T-helper 2 cell treated with Interferon-gamma antibody and Interleukin-4, amounts not matched to agents 100 ng/mL and 5 ng/mL, for 36 hours (primary cell): ENCODE measurements around the gene C1S. TPM values are rescaled to one million over a fixed set of nuclear protein-coding genes. Genes with fewer than 3 reads are reported as not detected.
"Not testable (repeated sequence)": the region's sequence is repeated elsewhere in the genome, so short reads cannot be mapped to it uniquely, and the experiment has no call there.

ENCODE experiments used
- intact Hi-C: fragments of 100-400 bp; cut with micrococcal nuclease; formaldehyde crosslinking; loops from one replicate; pipeline ENCODE4 v1.15.1; 2023
- total RNA-seq: library from RNA; stranded (reverse); gene quantifications from 2 replicates; pipeline ENCODE4 v1.2.3, GENCODE V29; 2022

Gene C1S
- total RNA-seq, 1 donor from 2014 or later = 2.2 TPM

GRCh38 chr12:7101047-7101693, 40.7 kb downstream of the C1S start:
- intact Hi-C loops = no loop called here

- intact Hi-C loops = no loop called here
Observed at GRCh38 chr12:7101694-7102131, 41.2 kb downstream of the C1S start.

GRCh38 chr12:7102582-7102981, 42.1 kb downstream of the C1S start:
- intact Hi-C loops = no loop called here

- intact Hi-C loops = no loop called here
Observed at GRCh38 chr12:7103837-7104584, 43.5 kb downstream of the C1S start.

DNA sequence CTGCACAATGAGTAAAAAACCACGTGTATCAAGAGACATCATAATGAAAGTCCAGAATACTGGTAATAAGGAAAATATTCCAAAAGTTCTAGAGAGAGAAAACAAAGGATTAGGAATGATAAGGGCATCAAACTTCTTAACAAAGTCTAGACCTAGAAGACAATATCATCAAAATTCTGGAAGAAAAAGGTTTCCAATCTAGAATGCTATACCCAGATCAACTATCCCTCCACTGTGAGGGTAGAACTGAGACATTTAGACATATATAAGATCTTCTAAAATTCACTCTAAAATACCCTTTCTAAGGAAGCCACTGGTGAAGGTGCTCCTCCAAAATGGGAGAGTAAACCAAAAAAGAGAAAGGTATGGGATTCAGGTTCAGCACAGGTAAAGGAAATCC, 45.6 kb downstream of the C1S start:
- intact Hi-C loops = no loop called here

DNA sequence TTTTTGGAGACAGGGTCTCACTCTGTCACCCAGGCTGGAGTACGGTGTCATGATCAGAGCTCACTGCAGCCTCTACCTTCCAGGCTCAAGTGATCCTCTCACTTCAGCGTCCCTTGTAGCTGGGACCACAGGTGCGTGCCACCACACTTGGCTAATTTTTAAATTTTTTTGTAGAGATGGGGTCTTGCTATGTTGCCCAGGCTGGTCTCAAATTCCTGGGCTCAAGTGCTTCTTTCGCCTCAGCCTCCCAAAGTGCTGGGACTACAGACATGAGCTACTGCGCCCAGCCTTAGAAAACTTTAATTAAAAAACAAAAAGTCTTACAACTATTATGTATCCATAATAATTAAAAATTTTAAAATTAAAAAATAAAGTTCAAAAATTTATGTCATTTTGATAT, 46.7 kb downstream of the C1S start:
- intact Hi-C loops = not testable (repeated sequence)

- intact Hi-C loops = loop anchor here (1.0 to 2.0 kb wide), 6 partner anchors 15 to 239 kb away; partner anchors contain the start of genes C12orf57, C1R, CLSTN3 and EMG1
Observed at GRCh38 chr12:7107636-7108002, 47.1 kb downstream of the C1S start.

DNA sequence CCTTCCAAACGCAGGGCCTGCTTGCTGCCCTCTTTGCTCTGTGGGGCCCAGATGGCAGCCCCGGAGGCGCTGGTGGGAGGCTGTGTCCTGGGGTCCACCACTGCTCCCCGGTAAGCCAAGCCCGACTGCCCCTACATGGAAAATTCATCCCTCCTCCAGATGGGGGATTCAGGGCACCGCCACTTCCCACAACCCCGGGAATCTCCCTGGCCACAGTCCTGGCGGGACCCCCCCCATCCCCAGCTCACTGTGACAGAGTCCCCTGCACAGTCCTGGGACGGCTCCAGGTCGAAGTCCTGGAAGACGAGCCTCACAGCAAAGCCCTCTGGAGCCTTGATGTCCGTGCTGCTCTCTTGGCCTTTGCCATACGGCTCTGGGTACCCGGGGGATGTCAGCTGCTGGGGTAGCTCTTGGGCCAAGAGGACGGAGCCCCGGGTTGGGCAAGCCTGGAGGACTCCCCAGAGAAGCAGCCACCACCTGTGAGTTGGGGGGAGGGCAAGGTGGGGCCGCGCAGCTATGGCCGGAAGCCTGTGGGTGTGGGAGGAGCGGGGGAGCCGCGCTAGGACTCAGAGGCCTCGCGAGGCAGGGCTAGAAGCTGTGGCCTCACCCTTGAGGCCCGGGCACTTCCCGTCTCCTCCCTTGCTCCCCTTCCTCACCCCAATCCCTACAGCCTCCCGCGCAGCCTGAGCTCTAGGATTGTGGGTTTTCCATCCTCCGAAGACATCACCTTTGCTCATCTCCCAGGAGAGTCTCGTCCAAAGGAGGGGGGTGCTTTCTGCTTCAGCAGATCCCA, 47.7 kb downstream of the C1S start:
- intact Hi-C loops = loop anchor here (1.0 to 2.0 kb wide), 6 partner anchors 15 to 239 kb away; partner anchors contain the start of genes C12orf57, C1R, CLSTN3 and EMG1

DNA sequence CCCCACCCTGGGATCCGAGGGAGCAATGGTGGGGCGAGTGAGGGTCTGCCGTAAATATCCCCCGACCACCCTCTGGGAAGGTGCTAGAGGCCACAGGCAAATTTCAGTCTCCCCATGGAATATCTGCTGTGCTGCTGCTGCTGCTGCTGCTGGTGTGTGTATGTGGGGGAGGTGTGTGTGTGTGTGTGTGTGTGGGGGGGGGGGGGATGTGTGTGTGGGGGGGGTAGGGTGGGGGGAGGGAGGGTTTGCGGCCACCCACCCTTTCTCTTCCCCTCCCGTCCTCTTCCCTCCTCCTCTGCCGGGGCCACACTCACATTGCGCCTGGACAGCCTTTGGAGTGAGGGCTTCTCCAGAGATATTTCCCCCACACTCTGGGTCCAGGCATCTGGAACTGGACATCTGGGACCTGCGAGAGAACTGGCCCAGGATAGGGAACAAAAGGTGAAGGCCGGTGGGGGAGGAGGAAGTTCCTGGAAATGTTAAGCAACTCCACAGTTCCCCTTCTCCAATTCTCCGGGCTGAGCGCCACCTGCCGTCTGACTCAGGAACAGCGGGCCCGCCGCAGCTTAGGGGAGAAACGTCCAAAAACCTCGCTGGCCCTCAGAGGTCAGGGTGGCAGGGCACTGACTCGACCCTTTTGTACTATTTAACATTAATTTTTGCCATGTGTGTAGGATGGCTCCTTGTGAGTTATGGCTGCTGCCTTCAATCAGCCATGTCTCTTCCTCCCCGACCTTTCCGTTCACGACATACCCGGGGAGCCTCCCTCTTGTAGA, 48.5 kb downstream of the C1S start, which contains the start of gene C1RL:
TSS of gene C1RL (minus strand) at position 419 of the 776 bp plus-strand sequence. CDS start at position 385, 34 bp downstream.
- intact Hi-C loops = loop anchor here (1.0 to 2.0 kb wide), 7 partner anchors 16 to 240 kb away; partner anchors contain the start of genes C12orf57, C1R, CLSTN3 and EMG1

DNA sequence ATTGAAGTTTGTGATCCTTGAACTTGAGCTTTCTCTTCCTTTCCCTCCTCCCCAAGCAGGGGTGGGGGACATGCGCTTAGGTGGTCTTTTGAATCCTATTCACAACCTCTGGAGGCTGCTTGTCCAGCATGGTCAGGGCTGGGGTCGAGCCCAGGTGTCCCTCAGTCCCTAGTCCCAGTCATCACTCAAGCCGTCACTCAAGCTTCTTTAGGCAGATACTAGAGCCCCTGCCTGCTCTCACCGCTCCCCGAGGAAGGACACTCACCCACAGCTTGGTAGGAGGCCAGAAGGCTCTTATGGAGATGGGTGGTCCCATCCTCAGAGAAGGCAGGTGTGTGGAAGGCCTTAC, 49.0 kb downstream of the C1S start:
- intact Hi-C loops = loop anchor here (1.0 to 2.0 kb wide), 3 partner anchors 17 to 241 kb away; partner anchors contain the start of gene C1R

DNA sequence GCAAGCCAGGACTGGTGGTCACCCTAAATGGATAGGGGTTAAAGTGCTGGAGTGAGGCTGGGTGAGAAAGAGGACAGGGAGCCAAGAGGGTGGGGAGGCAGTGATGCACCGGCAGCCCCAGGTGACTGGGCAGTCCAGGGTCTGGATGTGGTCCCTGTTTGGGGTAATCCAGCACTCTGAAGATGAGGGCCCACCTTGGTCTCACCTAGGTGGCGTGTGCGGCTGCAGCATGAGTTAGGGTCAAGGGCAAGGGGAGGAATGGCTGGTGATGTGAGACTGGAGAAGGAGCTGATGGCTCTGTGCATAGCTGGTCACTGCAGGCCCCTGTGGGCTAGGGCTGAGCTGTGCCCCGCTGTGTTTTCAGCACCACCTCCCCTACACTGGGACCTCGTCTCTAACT, 50.1 kb downstream of the C1S start:
- intact Hi-C loops = no loop called here

- intact Hi-C loops = no loop called here
Observed at GRCh38 chr12:7112041-7112440, 51.5 kb downstream of the C1S start.

- intact Hi-C loops = loop anchor here (1.0 kb wide), 2 partner anchors 169 to 189 kb away; partner anchors contain the start of gene C12orf57
Observed at GRCh38 chr12:7113389-7113871, 52.9 kb downstream of the C1S start.

DNA sequence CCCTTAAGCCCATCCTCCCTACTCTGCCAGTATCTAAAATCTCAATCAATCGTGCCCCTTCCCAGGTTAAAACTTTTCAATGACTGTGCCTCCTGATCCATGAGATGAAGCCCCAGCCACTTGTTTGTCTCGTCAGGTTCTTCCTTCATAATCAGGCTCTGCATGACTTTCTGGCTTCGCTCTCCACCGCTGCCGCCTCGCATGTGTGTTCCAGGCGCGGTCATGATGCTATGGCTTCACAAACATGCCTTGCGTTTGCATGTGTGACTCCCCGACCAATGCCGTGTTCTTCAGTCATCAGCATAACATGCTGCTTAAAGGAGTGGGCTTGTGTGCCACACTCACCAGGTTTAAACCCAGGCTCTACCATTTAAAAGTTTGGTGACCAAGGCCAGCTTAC, 53.5 kb downstream of the C1S start:
- intact Hi-C loops = no loop called here

DNA sequence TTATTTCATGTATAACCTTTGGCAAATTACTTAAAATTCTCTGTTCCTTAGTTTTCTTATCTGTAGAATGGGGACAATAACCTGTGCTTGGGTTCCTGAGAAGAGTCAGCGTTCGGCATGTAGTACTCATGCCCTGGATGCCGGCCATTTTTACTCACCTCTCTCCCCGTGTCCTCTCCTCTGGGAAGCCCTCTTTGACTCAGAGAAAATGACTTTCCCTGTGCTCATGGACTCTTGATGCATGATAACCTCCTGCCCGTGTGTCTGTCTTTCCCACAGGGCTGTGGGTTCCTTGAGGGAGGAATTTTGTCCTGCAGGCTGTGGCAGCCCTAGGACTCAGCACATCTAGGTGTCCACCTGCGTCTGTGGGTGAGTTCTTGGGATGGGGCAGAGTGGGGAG, 54.3 kb downstream of the C1S start:
- intact Hi-C loops = no loop called here

GRCh38 chr12:7116196-7116595, 55.7 kb downstream of the C1S start:
- intact Hi-C loops = no loop called here

DNA sequence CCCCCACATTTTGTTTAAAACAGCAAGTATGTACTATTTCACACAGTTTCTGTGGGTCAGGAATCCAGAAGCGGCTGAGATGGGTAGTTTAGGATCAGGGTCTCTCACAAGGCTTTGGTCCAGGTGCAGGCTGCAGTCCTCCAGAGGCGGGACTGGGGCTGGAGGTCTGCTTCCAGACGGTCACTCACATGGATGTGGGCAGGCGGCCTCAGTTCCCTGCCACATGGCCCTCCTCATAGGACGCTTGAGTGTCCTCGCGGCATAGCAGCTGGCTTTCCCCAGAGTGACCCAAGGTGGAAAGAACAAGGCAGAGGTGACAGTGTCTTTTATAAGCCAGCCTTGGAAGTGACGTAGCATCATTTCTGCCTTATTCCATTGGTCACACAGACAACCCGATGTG, 56.4 kb downstream of the C1S start:
- intact Hi-C loops = no loop called here

DNA sequence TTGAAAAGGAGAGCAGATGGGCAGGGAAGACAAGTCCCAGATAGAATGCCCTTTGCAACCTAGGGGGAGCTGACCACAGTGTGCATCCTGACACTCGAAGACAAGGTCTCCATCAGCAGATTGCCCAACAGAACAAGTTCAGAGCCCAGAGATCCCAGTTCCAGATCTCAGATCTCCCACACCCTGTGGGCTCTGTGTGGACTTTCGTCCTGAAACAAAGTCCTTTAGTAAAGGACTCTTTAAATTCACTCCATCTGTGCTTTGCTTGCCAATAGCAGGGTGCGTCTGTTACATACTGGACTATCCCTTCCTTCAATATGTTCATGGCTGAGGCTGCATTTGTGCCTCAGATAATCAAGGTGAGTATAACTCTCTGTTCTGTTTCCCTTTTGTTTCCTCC, 57.2 kb downstream of the C1S start:
- intact Hi-C loops = no loop called here

- intact Hi-C loops = no loop called here
Observed at GRCh38 chr12:7118881-7119280, 58.4 kb downstream of the C1S start.

DNA sequence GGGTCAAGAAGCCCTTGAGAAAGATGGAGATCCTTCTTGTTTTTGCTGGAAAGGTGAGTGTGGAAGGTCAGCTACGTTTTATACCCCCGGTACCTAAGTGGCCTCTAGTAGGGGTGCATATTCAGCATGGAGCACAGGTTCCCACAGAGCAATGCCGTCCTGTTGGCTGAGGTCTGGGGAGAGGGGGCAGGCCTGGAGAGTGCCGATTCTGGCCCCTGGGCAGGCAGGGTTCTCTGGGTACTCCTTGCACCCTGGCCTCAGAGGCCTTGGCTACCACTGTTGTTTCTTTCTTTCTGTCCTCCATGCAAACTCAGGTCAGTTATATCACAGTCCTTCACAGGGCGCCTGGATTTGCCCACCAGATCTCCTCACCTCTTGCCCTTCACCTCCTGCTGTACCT, 59.6 kb downstream of the C1S start:
- intact Hi-C loops = no loop called here
